GM20000 (cell line): ENCODE measurements around the gene CXXC4.

ENCODE experiments used
- DNase-seq: peaks from one replicate; pipeline ENCODE4 v3.0.0; 2012; ENCODE audit warnings: low spot score
- TF ChIP-seq, protein P1 (sequence below): IDR thresholded peaks from 2 replicates; pipeline ENCODE4 v1.5.1; 2012; ENCODE audit warnings: mild to moderate bottlenecking, control low read depth; ENCODE audit errors: extremely low read depth, missing control alignments

CXXC4 gene

DNA sequence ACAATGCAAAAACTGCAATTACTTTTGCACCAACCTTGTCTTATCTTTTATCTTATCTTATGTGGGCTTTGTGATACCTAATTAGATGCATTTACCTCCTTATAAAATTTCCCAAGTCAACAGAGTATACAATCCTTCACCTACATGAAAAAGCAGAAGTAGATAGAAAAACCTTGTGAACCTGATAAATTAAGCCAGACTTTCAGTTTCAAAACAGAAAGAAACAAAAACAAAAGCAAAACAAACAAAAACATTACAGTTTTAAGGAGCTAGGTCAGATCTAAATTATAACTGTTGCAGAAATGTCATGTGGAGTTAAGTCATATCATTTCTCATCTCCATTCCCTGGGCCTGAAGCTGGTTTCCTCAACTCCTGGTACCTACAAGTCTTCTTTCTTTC, 24.9 kb upstream of the CXXC4 start:
- TF ChIP-seq, protein P1, sequence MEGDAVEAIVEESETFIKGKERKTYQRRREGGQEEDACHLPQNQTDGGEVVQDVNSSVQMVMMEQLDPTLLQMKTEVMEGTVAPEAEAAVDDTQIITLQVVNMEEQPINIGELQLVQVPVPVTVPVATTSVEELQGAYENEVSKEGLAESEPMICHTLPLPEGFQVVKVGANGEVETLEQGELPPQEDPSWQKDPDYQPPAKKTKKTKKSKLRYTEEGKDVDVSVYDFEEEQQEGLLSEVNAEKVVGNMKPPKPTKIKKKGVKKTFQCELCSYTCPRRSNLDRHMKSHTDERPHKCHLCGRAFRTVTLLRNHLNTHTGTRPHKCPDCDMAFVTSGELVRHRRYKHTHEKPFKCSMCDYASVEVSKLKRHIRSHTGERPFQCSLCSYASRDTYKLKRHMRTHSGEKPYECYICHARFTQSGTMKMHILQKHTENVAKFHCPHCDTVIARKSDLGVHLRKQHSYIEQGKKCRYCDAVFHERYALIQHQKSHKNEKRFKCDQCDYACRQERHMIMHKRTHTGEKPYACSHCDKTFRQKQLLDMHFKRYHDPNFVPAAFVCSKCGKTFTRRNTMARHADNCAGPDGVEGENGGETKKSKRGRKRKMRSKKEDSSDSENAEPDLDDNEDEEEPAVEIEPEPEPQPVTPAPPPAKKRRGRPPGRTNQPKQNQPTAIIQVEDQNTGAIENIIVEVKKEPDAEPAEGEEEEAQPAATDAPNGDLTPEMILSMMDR, result no peak
- DNase-seq, result peak; percentile 15

DNA sequence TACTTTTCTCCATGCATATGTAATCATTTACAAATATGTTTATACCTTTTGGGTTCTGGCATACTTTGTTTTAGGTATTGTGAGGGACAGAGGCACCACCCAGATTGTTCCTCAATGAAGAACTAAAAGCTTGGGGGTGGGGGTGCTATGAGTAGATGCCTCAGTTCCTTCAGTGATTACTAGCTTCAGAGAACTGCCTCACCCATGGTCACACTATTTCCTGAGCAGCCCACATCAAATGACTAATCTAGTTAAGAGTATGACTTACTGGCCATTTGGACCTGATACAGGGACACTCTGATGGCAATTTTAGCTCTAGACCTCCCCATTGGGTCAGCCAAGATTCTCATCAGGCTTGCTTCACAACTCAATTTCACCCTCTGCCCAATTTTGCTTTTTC, 22.2 kb upstream of the CXXC4 start:
- no peak for DNase-seq
- TF ChIP-seq, protein P1, result no peak

DNA sequence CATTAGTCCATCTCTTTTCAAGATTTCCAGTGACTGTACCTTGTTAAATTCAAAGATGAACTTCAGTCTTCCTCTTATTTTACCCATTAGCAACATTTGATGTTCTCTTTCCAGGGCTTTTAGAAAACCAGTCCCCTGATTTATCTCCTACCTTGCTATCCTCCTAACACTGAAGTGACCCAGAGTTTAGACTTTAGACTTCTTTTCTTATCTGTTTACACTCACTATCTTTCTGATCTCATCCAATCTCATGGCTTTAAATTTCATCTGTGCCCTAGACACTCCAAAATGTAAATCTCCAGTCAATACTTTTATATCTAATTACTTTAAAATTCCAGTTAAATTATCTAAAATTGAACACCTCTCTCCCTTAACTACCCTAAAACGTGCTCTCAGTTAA, 13.5 kb upstream of the CXXC4 start:
- TF ChIP-seq, protein P1, result no peak
- no peak for DNase-seq

DNA sequence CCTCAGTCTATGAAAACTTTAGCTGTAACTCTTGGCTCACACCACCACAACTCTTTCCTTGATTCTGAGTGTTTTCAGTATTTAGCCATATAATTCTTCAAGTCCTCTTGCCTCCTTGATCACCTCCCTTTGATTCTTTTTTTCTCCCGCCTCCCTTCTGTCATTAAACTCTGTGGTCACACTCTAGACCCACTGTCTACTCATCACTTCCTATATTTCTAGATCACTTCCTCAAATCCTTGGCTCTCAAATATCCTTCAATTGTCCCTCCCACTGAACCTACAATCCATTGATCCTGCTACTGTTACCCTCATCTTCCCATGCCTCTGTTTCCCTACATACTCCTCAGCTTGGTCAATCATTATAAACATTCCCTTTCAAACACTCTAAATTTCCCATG, 12.4 kb upstream of the CXXC4 start:
- DNase-seq, result no peak
- TF ChIP-seq, protein P1, result no peak

DNA sequence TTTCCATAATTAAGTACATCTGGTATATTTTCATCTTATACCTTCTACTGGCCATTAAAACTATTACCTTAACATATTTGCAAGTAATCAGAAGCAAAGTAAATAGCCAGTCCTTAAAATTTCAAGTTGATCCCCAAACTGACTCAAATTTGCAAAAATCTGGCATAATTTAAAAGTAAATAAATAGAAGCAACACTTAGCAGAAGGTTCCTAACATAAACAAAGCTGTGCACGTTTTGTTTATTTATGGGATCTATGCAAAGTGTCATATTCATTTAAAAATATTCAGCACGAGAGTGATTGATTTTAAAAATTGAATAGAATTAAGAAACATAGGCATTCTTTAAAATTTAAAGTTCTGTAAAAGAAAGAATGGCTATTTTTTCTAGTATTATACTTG, 9.8 kb upstream of the CXXC4 start:
- TF ChIP-seq, protein P1, result no peak
- DNase-seq, result no peak

DNA sequence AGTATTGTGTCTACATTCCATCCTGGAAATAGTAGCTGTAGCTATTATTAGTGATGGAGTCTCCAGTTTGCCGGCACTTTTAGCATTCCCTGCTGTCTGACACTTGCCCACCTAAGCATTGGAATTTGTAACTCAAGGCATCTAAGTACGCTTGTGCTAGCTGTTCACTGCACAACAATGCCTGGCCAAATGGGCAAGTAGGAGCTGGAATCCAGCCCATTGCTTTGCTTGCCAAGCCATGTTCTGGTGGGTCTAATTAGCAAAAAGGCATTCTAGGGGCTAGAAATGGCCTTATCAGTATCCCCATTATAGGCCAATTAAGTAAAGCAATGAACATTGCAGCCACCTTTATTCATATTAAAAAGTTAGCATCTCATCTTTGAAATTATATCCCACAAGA, 7.8 kb upstream of the CXXC4 start:
- no peak for DNase-seq
- TF ChIP-seq, protein P1, result no peak

DNA sequence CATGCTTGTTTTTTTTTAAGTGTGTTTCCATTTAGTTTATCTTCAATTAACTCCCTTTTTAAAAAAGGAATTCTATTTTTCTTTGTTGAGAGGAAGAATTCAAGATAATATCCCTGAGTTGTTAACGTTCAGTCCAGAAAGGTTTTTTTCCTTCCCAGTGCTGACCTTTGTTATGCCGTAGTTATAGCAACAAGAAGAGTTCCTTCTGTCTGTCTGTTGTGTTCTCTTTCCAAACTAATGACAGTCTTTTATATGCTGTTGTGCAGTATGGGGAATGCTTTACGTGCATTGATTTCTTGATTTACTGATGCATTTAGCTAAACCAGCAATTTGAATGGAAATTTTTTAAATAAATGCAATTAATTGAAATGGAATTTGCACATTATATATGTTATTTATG, 6.6 kb upstream of the CXXC4 start:
- no peak for DNase-seq

More for the DNA sequence above, 6.6 kb upstream of the CXXC4 start:
- TF ChIP-seq, protein P1, result no peak
